K562 (cell line): ENCODE results near the gene ATRAID. TPM values are rescaled to one million over a fixed set of nuclear protein-coding genes. Genes with fewer than 3 reads are reported as not detected.

Source experiments
- ARID2 ChIP-seq: fragments of 450-650 bp; IDR thresholded peaks from 2 replicates; pipeline ENCODE4 v1.6.1; 2017; ENCODE audit warnings: antibody characterized with exemption, mild to moderate bottlenecking
- CBFA2T3 ChIP-seq: fragments of 450-650 bp; IDR thresholded peaks from 2 replicates; pipeline ENCODE4 v1.6.1; 2017
- DDX20 ChIP-seq: fragments of 450-650 bp; IDR thresholded peaks from 2 replicates; pipeline ENCODE4 v1.6.1; 2016; ENCODE audit warnings: missing genetic modification characterization, low read depth, mild to moderate bottlenecking, missing compliant biosample characterization, moderate library complexity
- ELF2 ChIP-seq: fragments of 250-450 bp; sonication (Bioruptor Pico); IDR thresholded peaks from 2 replicates; pipeline ENCODE4 v1.5.0; 2021; ENCODE audit warnings: mild to moderate bottlenecking
- FIP1L1 ChIP-seq: fragments of 200-400 bp; formaldehyde crosslinking; IDR thresholded peaks from 2 replicates; pipeline ENCODE4 v1.6.1; 2018; ENCODE audit warnings: mild to moderate bottlenecking, low read depth, low read length; ENCODE audit not compliant: poor library complexity, severe bottlenecking
- GTF3C2 ChIP-seq: IDR thresholded peaks from 3 replicates; pipeline ENCODE4 v1.6.1; 2011; ENCODE audit warnings: borderline replicate concordance, mild to moderate bottlenecking, moderate library complexity; ENCODE audit not compliant: insufficient read length; ENCODE audit errors: extremely low read depth
- HDAC3 ChIP-seq: fragments of 450-650 bp; IDR thresholded peaks from 2 replicates; pipeline ENCODE4 v1.6.1; 2018; ENCODE audit warnings: borderline replicate concordance, mild to moderate bottlenecking, moderate library complexity; ENCODE audit not compliant: partially characterized antibody
- HMG20B ChIP-seq: fragments of 250-450 bp; sonication (Bioruptor Pico); IDR thresholded peaks from 2 replicates; pipeline ENCODE4 v1.5.0; 2021; ENCODE audit warnings: mild to moderate bottlenecking
- HMGN3 ChIP-seq: IDR thresholded peaks from 2 replicates; pipeline ENCODE4 v1.6.1; 2011; ENCODE audit warnings: borderline replicate concordance, low read depth, mild to moderate bottlenecking, mixed read lengths, low read length; ENCODE audit not compliant: insufficient read length; ENCODE audit errors: extremely low read depth
- ILF3 ChIP-seq: fragments of 450-650 bp; IDR thresholded peaks from 2 replicates; pipeline ENCODE4 v1.6.1; 2018; ENCODE audit warnings: antibody characterized with exemption, mild to moderate bottlenecking, moderate library complexity, borderline replicate concordance
- IRF2 ChIP-seq: sonication (generic); formaldehyde crosslinking; IDR thresholded peaks from 2 replicates; pipeline ENCODE4 v1.8.1; 2022; ENCODE audit warnings: mild to moderate bottlenecking, missing genetic modification reagents
- KDM2B ChIP-seq: fragments of 250-450 bp; sonication (Bioruptor Pico); IDR thresholded peaks from 2 replicates; pipeline ENCODE4 v1.8.0; 2021; ENCODE audit warnings: mild to moderate bottlenecking, moderate library complexity
- KLF13 ChIP-seq: fragments of 450-650 bp; IDR thresholded peaks from 2 replicates; pipeline ENCODE4 v1.6.1; 2016; ENCODE audit warnings: missing genetic modification characterization, low read depth, mild to moderate bottlenecking, missing compliant biosample characterization, moderate library complexity, borderline replicate concordance
- MEF2D ChIP-seq: conservative IDR thresholded peaks from 2 replicates; pipeline ENCODE4 v1.6.1; 2016; ENCODE audit warnings: low read depth, missing genetic modification characterization, missing compliant biosample characterization
- MTA1 ChIP-seq: fragments of 450-650 bp; IDR thresholded peaks from 2 replicates; pipeline ENCODE4 v1.6.1; 2017; ENCODE audit warnings: borderline replicate concordance
- NFE2L1 ChIP-seq: fragments of 450-650 bp; IDR thresholded peaks from 2 replicates; pipeline ENCODE4 v1.6.1; 2016; ENCODE audit warnings: missing genetic modification characterization, low read depth, mild to moderate bottlenecking, missing compliant biosample characterization, moderate library complexity, borderline replicate concordance
- PURB ChIP-seq: sonication (generic); formaldehyde crosslinking; IDR thresholded peaks from 2 replicates; pipeline ENCODE4 v1.9.0; 2021; ENCODE audit warnings: low read depth, mild to moderate bottlenecking, missing genetic modification reagents
- RUNX1 ChIP-seq: sonication (generic); IDR thresholded peaks from 2 replicates; pipeline ENCODE4 v1.6.1; 2016; ENCODE audit warnings: antibody characterized with exemption, low read depth
- SMAD4 ChIP-seq: fragments of 250-450 bp; sonication (Bioruptor Pico); conservative IDR thresholded peaks from 2 replicates; pipeline ENCODE4 v1.8.0; 2021; ENCODE audit warnings: inconsistent platforms, mild to moderate bottlenecking, moderate library complexity
- SREBF1 ChIP-seq: fragments of 150-350 bp; IDR thresholded peaks from 2 replicates; pipeline ENCODE4 v1.6.1; 2014; ENCODE audit warnings: antibody characterized with exemption, low read depth, low read length, borderline replicate concordance
- ZBTB49 ChIP-seq: sonication (generic); formaldehyde crosslinking; IDR thresholded peaks from 2 replicates; pipeline ENCODE4 v1.8.0; 2022; ENCODE audit warnings: missing genetic modification reagents, mild to moderate bottlenecking, borderline replicate concordance
- ZNF121 ChIP-seq: sonication (generic); formaldehyde crosslinking; conservative IDR thresholded peaks from 2 replicates; pipeline ENCODE4 v1.8.0; 2022; ENCODE audit warnings: missing genetic modification reagents
- ZNF134 ChIP-seq: fragments of 250-450 bp; sonication (Bioruptor Pico); conservative IDR thresholded peaks from 2 replicates; pipeline ENCODE4 v1.4.0; 2020
- ZNF445 ChIP-seq: fragments of 250-450 bp; sonication (Bioruptor Pico); IDR thresholded peaks from 2 replicates; pipeline ENCODE4 v1.4.0; 2020; ENCODE audit warnings: low read depth, mild to moderate bottlenecking, moderate library complexity
- ZNF551 ChIP-seq: fragments of 250-450 bp; sonication (Bioruptor Pico); IDR thresholded peaks from 2 replicates; pipeline ENCODE4 v1.5.0; 2021; ENCODE audit warnings: mild to moderate bottlenecking, moderate library complexity
- polyA plus RNA-seq, 8 experiments: library from polyadenylated mRNA; depleted of rRNA in 4 of 8; stranded (reverse) in 5 of 8; unstranded in 3 of 8; fragments of >200 nt; fragmentation: Nextera tagmentation in 2 of 8; fragmentation: Illumina TruSeq in 1 of 8; extraction: Ambion mirVana in 2 of 8; extraction: Trizol in 1 of 8; gene quantifications; 2 replicates each; pipeline versions ENCODE4 v1.2.1 to v1.2.3, GENCODE V29; 2011 to 2014; ENCODE audit warnings: inconsistent platforms in 1 of 8, missing spikeins in 1 of 8
- total RNA-seq, 7 experiments: library from RNA; depleted of rRNA in 6 of 7; stranded (reverse); fragments of >200 nt in 6 of 7; fragmentation: Illumina TruSeq in 2 of 7; extraction: Trizol in 2 of 7; gene quantifications; 2 replicates each; pipeline versions ENCODE4 v1.2.1 to v1.2.3, GENCODE V29; 2011 to 2021; ENCODE audit warnings: low replicate concordance in 1 of 7

Gene ATRAID
- total and polyA plus RNA-seq, 9 of the 15 experiments (the other 6 are each of a cell fraction or from before 2014, with no cell fraction given), result 70.2 to 187 (median 108) TPM

DNA sequence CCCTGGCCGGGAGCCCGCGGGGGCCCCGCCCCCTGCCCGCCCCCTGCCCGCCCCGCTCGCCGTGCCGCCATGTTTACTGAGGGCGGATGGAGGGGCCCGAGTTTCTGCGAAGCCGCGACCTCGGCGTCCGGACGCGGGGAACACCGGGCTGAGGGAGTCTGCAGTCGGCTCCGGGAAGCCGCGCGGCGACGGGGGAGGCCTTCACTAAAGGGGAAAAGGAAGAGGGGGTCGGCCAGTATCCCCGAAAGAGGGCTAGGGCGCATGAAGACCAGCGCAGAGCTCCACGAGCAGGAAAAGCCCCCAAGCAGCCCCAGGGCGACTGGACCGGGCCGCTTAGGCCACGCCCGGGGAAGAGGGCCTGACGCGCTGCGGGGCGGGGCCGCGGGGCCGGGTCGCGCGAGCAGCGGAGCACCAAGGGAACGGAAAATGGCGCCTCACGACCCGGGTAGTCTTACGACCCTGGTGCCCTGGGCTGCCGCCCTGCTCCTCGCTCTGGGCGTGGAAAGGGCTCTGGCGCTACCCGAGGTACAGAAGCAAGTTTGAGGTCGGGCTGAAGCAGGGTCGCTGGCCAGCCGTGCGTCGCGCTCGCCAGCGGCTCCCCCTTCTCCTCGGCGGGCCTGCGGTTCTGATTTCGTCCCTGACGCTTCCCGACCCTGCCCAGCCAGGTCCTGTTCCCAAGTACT, at the start of gene ATRAID, which contains the start of gene SLC5A6 (continued):
- TF ChIP-seq ZBTB49 (CRISPR knock-in tag) (no peak), HDAC3 (no peak), MEF2D (no peak), GTF3C2 (no peak), FIP1L1 (peak; percentile 84), ARID2 (no peak), ELF2 (peak; percentile 91), ILF3 (no peak), HMGN3 (peak; percentile 73), IRF2 (no peak), SMAD4 (peak; percentile 57; the same call in 1 of the 2 replicates), ZNF445 (CRISPR knock-in tag) (no peak), NFE2L1 (tag) (no peak), HMG20B (no peak), ZNF551 (CRISPR knock-in tag) (no peak), MTA1 (no peak), ZNF134 (CRISPR knock-in tag) (no peak), KLF13 (tag) (no peak), ZNF121 (no peak), PURB (CRISPR knock-in tag) (no peak), DDX20 (tag) (no peak), KDM2B (CRISPR knock-in tag) (no peak), SREBF1 (no peak), CBFA2T3 (no peak), RUNX1 (no peak)
